Measurements from ENCODE around the gene IL1RL1.

The IL1RL1 gene

GRCh38 chr2:102337012-102337411, 25.6 kb downstream of the IL1RL1 start:
- H3K27me3 ChIP-seq (ENCODE audit: insufficient read depth, low read length) = no peaks in the 10 kb centered on the region
- no peaks in the 10 kb centered on the region for H3K4me1 ChIP-seq (ENCODE audit: insufficient read depth, low read length)
- no CpG with 5 or more reads among the region's 1 CpG for WGBS
- H3K9me3 ChIP-seq (ENCODE audit: insufficient read depth, low read depth, low read length) = no peaks in the 10 kb centered on the region
- H3K4me3 ChIP-seq (ENCODE audit: low read length) = no peak overlapping the region
- H3K36me3 ChIP-seq (ENCODE audit: insufficient read depth, low read length) = no peaks in the 10 kb centered on the region
- no peak overlapping the region for H3K27ac ChIP-seq (ENCODE audit: low read depth, low read length)
- H3K9ac ChIP-seq (ENCODE audit: low read depth, low read length) = no peak overlapping the region

- 88% methylated on average over 3 of the region's 3 CpGs for WGBS
- Histone ChIP-seq H3K27ac (ENCODE audit: low read depth, low read length) (no peak overlapping the region), H3K36me3 (ENCODE audit: insufficient read depth, low read length) (no peaks in the 10 kb centered on the region), H3K27me3 (ENCODE audit: insufficient read depth, low read length) (no peaks in the 10 kb centered on the region), H3K4me3 (ENCODE audit: low read length) (no peak overlapping the region), H3K9me3 (ENCODE audit: insufficient read depth, low read depth, low read length) (no peaks in the 10 kb centered on the region), H3K9ac (ENCODE audit: low read depth, low read length) (no peak overlapping the region), H3K4me1 (ENCODE audit: insufficient read depth, low read length) (no peaks in the 10 kb centered on the region)
Measured at GRCh38 chr2:102337481-102338386, 26.4 kb downstream of the IL1RL1 start.

- 95% methylated on average over 7 of the region's 7 CpGs for WGBS
- Histone ChIP-seq H3K27ac (ENCODE audit: low read depth, low read length) (no peak overlapping the region), H3K4me1 (ENCODE audit: insufficient read depth, low read length) (no peaks in the 10 kb centered on the region), H3K27me3 (ENCODE audit: insufficient read depth, low read length) (no peaks in the 10 kb centered on the region), H3K9me3 (ENCODE audit: insufficient read depth, low read depth, low read length) (no peaks in the 10 kb centered on the region), H3K36me3 (ENCODE audit: insufficient read depth, low read length) (no peaks in the 10 kb centered on the region), H3K9ac (ENCODE audit: low read depth, low read length) (no peak overlapping the region), H3K4me3 (ENCODE audit: low read length) (no peak overlapping the region)
Measured at GRCh38 chr2:102340778-102341177, 29.4 kb downstream of the IL1RL1 start.

- no peaks in the 10 kb centered on the region for H3K36me3 ChIP-seq (ENCODE audit: insufficient read depth, low read length)
- no peak overlapping the region for H3K9ac ChIP-seq (ENCODE audit: low read depth, low read length)
- no peaks in the 10 kb centered on the region for H3K9me3 ChIP-seq (ENCODE audit: insufficient read depth, low read depth, low read length)
- H3K27me3 ChIP-seq (ENCODE audit: insufficient read depth, low read length) = no peaks in the 10 kb centered on the region
- WGBS = 95% methylated on average over 3 of the region's 3 CpGs
- no peaks in the 10 kb centered on the region for H3K4me1 ChIP-seq (ENCODE audit: insufficient read depth, low read length)
- no peak overlapping the region for H3K4me3 ChIP-seq (ENCODE audit: low read length)
- H3K27ac ChIP-seq (ENCODE audit: low read depth, low read length) = no peak overlapping the region
Measured at GRCh38 chr2:102342888-102343287, 31.5 kb downstream of the IL1RL1 start.

GRCh38 chr2:102344397-102344796, 33.0 kb downstream of the IL1RL1 start:
- Histone ChIP-seq H3K36me3 (ENCODE audit: insufficient read depth, low read length) (no peaks in the 10 kb centered on the region), H3K4me1 (ENCODE audit: insufficient read depth, low read length) (no peaks in the 10 kb centered on the region), H3K27me3 (ENCODE audit: insufficient read depth, low read length) (no peaks in the 10 kb centered on the region; the same call in 1 of the 2 replicates), H3K4me3 (ENCODE audit: low read length) (no peak overlapping the region), H3K27ac (ENCODE audit: low read depth, low read length) (no peak overlapping the region), H3K9me3 (ENCODE audit: insufficient read depth, low read depth, low read length) (no peaks in the 10 kb centered on the region), H3K9ac (ENCODE audit: low read depth, low read length) (no peak overlapping the region)
- WGBS = 89% methylated on average over 3 of the region's 3 CpGs

GRCh38 chr2:102345329-102345920, 34.1 kb downstream of the IL1RL1 start:
- H3K36me3 ChIP-seq (ENCODE audit: insufficient read depth, low read length) = no peaks in the 10 kb centered on the region
- no peaks in the 10 kb centered on the region for H3K9me3 ChIP-seq (ENCODE audit: insufficient read depth, low read depth, low read length)
- WGBS = 94% methylated on average over 3 of the region's 4 CpGs
- H3K9ac ChIP-seq (ENCODE audit: low read depth, low read length) = no peak overlapping the region
- no peaks in the 10 kb centered on the region; the same call in 1 of the 2 replicates for H3K27me3 ChIP-seq (ENCODE audit: insufficient read depth, low read length)
- no peak overlapping the region for H3K27ac ChIP-seq (ENCODE audit: low read depth, low read length)
- no peak overlapping the region for H3K4me3 ChIP-seq (ENCODE audit: low read length)
- no peaks in the 10 kb centered on the region for H3K4me1 ChIP-seq (ENCODE audit: insufficient read depth, low read length)

DNA sequence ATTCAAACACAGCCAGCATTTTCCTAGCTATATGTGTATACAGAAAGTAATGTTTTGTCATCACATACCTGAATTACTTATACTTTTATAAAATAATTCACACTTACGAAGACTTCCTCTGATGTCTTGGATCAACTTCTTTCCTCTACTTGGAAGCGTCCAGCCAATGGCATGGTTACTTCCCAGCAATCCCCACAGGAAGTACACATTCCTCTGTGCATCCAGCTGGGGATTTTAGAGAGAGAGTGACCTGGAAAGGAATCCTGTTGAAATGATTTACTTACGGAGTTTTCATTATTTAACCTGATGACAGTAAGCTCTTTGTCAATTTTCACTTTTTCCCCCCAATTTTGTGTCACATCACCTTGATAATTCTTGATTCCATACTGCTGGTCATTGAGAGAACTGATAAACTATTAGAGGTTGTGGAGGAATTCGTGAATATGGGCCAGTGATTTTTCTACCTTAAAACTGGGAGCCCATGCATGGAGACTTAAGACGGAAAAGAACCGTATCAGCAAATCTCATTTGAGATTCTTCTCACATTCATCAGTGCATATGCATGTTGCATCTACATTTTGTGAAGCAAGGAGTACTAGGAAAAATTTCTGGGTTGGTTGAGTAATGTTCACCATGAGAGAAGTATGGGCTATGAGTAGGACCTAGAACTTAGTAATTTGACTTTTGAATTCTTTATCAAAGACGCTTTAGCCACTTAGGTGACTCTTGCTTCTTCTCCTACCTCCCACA, 35.2 kb downstream of the IL1RL1 start:
- Histone ChIP-seq H3K27ac (ENCODE audit: low read depth, low read length) (no peak overlapping the region), H3K4me1 (ENCODE audit: insufficient read depth, low read length) (no peaks in the 10 kb centered on the region), H3K9ac (ENCODE audit: low read depth, low read length) (no peak overlapping the region), H3K36me3 (ENCODE audit: insufficient read depth, low read length) (no peaks in the 10 kb centered on the region), H3K9me3 (ENCODE audit: insufficient read depth, low read depth, low read length) (no peaks in the 10 kb centered on the region), H3K27me3 (ENCODE audit: insufficient read depth, low read length) (no peaks in the 10 kb centered on the region; the same call in 1 of the 2 replicates), H3K4me3 (ENCODE audit: low read length) (no peak overlapping the region)
- 87% methylated on average over 7 of the region's 7 CpGs for WGBS

DNA sequence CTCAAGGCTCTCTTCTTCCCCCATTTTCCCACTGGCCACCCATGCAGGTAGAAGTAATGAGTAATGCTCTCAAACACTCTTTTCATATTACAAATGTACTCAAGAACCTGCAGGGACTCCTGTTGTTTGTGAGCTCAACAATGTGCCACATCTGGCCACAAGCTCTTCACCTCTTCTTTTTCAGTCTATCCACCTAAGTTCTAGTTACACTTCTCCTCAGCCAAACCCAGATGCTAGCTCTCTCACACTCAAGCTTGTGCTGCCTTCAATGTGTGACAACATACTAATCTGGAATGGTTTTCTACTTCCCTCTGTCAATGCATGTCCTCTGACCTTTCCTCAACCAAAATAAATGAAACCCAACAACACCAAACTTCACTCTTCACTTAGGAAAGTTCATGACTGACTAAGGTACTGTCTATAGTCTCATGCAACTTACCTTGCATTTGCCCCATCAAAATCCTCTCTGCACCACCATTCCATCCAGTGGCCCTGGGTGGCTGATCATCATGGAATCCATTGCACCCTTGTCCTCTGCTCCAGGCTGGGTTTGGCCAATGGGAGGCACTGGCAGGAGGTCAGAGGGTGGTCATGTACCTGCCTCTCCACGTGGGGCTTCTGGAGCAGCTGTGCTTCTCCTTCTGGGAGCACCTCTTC, 38.9 kb downstream of the IL1RL1 start:
- WGBS = 58% methylated on average over 1 of the region's 1 CpG

DNA sequence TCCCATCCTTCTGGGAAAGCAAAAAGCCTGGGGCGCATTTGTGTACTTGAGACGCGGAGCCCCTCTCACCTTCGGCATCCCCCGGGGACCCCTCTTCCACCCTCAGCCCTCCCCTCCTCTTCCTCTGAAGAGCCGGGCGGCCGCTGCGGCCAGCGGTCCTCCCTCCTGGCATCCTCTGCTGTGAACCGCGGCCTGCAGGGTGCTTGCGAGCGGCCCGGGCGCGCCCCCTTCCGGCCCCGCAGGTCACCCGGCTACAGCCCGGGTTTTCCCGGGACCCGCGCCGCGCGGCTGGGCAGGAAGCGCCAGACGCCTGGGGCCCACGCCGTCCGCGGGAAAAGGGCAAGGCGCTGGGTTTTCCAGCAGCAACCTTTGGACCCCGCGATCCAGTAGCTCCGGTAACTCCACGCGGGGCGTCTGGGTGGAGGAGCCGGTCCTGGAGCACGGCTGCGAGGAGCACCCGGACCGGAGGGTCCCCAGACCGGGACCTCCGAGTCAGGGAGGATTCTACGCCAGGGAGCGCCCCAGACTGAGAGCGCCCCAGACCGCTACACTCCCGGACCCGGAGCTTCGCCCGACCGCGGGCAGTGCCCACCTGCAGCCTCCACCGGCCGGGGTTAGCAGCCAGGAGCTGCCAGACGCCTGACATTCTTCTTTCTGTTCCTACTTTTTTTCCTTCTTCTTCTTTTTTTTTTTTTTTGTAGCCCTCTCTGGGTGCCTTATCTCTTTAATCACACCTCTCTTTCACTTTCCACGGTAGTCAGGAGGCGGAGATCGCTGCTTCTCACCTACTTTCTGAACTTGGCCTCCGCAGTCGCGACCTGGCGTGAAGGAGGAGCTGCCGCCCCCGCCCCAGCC, 44.4 kb downstream of the IL1RL1 start, which contains the start of gene IL18R1:
IL18R1 (plus strand) TSS at position 271 of the 855 bp plus-strand sequence. CDS start 6,865 bp downstream, outside the sequence.
- Histone ChIP-seq H3K9ac (ENCODE audit: low read depth, low read length) (peak within 1 kb of the TSS; percentile 58), H3K4me3 (ENCODE audit: low read length) (peak within 1 kb of the TSS; percentile 68), H3K36me3 (ENCODE audit: insufficient read depth, low read length) (no peaks in the 10 kb centered on the region), H3K4me1 (ENCODE audit: insufficient read depth, low read length) (no peaks in the 10 kb centered on the region), H3K27ac (ENCODE audit: low read depth, low read length) (no peak within 1 kb of the TSS), H3K9me3 (ENCODE audit: insufficient read depth, low read depth, low read length) (no peaks in the 10 kb centered on the region), H3K27me3 (ENCODE audit: insufficient read depth, low read length) (peaks cover 34% of the 10 kb centered on the region)
- WGBS = 2% methylated on average over 69 of the region's 69 CpGs

More for the DNA sequence above, 38.9 kb downstream of the IL1RL1 start:
- Histone ChIP-seq H3K9me3 (ENCODE audit: insufficient read depth, low read depth, low read length) (no peaks in the 10 kb centered on the region), H3K9ac (ENCODE audit: low read depth, low read length) (no peak overlapping the region), H3K4me1 (ENCODE audit: insufficient read depth, low read length) (no peaks in the 10 kb centered on the region), H3K4me3 (ENCODE audit: low read length) (no peak overlapping the region), H3K27ac (ENCODE audit: low read depth, low read length) (no peak overlapping the region), H3K27me3 (ENCODE audit: insufficient read depth, low read length) (peaks cover 10% of the 10 kb centered on the region), H3K36me3 (ENCODE audit: insufficient read depth, low read length) (no peaks in the 10 kb centered on the region)

DNA sequence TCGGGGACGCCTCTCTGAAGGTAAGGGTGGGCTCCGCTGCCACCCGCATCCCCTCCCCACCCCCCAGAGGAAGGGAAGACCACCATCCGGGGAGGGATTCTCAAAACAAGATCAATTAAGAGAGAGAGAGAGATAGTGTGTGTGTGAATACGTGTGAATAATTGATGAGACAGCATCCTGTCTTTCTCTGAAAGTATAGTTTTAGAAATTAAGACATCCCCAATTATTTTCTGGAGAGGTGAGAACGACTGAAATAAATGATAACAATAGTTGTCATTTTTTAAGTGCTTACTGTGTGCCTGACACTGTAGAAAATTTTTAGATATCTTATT, 45.0 kb downstream of the IL1RL1 start:
- Histone ChIP-seq H3K27me3 (ENCODE audit: insufficient read depth, low read length) (peaks cover 34% of the 10 kb centered on the region), H3K4me3 (ENCODE audit: low read length) (peak overlapping the region; percentile 68), H3K9me3 (ENCODE audit: insufficient read depth, low read depth, low read length) (no peaks in the 10 kb centered on the region), H3K4me1 (ENCODE audit: insufficient read depth, low read length) (no peaks in the 10 kb centered on the region; the same call in 1 of the 2 replicates), H3K27ac (ENCODE audit: low read depth, low read length) (no peak overlapping the region), H3K9ac (ENCODE audit: low read depth, low read length) (no peak overlapping the region), H3K36me3 (ENCODE audit: insufficient read depth, low read length) (no peaks in the 10 kb centered on the region)
- 13% methylated on average over 3 of the region's 7 CpGs for WGBS

Data from HUES64 (cell line).